CD4-positive, alpha-beta T cell treated with Interleukin-17A for 4 hours (primary cell): ENCODE measurements around the gene POLR1G.
"Not testable (repeated sequence)": the region's sequence is repeated elsewhere in the genome, so short reads cannot be mapped to it uniquely, and the experiment has no call there.

ENCODE experiments used
- DNase-seq: peaks from one replicate; pipeline ENCODE4 v3.0.0-alpha.2; 2020; ENCODE audit warnings: mixed read lengths

POLR1G gene

GRCh38 chr19:45401815-45402214 lies 4.6 kb upstream of the POLR1G start:
- DNase-seq = no peak

DNA sequence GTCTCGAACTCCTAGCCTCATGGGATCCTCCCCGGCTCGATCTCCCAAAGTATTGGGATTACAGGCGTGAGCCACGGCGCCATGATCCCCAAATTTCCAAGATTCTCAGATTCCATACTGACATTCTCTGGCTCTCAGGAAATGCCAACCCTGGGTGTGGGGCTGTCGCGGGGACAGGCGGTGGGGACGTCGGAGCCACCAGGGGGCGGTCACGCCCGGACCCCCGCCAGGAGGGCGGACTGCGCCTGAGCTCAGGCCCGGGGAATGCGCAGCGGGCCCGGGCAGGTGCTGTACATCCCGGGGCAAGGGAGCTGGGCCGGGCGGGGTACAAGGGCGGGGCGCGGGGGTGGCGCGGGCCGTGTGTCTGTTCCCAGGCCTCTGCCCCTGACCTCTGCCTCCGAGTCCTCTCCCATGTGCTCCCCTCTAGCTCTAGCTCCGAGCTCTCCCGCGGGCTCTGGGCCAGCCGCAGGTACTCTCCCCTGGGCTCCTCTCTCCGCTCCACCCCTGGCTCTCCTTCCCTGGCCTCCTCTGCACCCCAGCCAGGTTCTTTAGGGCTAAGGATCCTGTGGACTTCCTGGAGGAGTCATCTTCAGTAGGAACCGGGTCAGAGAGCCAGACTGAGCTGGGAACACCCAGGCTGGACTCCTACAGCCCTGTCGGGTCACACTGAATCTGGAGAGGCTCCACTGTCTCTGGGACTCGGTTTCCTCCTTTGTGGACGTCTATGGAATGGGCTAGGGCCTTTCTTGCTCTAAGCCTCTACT lies 4.0 kb upstream of the POLR1G start:
- peak; percentile 57 for DNase-seq

DNA sequence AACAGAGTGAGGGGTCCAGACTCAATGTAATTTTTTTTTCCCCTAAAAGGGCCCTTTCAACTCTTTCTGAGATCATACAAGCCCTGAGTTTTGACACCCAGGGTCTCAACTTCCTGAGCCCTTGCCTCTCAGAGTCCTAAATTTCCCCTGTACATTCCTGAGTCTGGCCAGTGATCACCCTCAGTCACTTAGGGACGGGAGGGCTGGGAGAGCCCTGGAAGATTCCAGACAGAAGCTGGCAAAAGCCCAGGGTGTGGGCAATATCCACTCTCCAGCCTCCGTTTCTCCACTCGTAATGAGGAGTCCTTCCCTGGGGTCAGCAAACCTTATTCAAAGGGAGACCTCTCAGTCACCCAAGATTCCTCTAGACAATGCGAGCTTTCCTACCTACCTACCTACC lies 3.2 kb upstream of the POLR1G start:
- no peak for DNase-seq

DNA sequence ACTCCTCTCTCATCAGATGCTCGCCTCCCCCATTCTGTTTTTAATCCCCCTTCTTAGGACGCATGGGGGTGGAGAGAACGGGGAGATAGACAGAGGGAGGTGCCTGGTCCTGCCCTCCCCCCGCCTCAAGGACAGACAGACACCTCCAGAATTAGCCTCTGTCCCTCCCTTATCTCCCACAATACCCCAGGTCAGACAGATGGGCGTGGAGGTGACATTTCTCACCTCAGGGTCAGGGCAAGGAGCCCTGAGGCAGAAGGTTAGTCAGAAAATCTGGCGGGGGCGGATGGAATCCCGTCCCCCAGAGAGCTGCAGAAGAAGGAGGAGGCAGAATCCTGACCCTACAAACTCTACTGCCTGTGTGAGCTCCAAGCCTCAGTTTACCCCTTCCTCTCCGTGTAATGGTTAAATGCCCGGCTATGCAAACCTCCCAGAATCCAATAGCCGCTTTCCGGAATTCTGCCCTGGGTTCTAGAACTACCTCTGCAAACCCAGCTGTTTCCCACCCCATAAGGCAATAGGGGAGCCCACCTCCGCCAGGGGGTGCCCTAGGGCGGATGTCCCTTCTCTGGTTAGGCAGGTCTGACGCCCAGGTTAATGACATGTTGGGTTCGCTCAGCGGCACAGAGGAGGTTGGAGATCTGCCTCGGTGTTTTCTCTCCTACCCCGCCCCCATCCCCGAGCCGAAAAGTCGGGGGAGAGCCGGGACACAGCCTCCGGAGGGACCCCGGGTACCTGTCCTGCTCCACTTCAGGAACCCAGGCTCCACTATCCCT lies 2.5 kb upstream of the POLR1G start:
- DNase-seq = peak; percentile 66

- peak; percentile 72 for DNase-seq
Measured at GRCh38 chr19:45404557-45405434, 1.6 kb upstream of the POLR1G start, which contains the start of gene PPP1R13L. Gene PPP1R13L (minus strand): TSS chr19:45405069. CDS start chr19:45398318, 6,751 bp downstream.

GRCh38 chr19:45405435-45406225 lies 814 bp upstream of the POLR1G start:
- DNase-seq = peak; percentile 86

GRCh38 chr19:45407091-45407375 lies 589 bp downstream of the POLR1G start:
- DNase-seq = no peak

DNA sequence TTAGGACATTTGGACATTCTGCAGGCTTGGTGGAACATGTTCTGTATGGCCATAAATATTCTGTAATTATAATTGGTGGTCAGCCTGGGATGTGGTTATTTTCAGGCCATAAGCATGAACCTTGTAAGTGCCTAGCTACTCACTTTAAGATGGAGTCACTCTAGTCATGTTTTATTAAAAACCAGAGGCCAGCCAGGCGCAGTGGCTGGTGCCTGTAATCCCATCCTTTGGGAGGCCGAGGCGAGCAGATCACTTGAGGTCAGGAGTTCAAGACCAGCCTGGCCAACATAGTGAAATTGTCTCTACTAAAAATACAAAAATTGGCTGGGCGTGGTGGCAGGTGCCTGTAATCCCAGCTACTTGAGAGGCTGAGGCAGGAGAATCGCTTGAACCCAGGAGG lies 1.1 kb downstream of the POLR1G start:
- DNase-seq = not testable (repeated sequence)

DNA sequence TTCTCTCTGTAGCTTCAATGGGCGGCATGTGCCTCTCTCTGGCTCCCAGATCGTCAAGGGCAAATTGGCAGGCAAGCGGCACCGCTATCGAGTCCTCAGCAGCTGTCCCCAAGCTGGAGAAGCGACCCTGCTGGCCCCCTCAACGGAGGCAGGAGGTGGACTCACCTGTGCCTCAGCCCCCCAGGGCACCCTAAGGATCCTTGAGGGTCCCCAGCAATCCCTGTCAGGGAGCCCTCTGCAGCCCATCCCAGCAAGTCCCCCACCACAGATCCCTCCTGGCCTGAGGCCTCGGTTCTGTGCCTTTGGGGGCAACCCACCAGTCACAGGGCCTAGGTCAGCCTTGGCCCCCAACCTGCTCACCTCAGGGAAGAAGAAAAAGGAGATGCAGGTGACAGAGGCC lies 1.7 kb downstream of the POLR1G start:
- no peak for DNase-seq

DNA sequence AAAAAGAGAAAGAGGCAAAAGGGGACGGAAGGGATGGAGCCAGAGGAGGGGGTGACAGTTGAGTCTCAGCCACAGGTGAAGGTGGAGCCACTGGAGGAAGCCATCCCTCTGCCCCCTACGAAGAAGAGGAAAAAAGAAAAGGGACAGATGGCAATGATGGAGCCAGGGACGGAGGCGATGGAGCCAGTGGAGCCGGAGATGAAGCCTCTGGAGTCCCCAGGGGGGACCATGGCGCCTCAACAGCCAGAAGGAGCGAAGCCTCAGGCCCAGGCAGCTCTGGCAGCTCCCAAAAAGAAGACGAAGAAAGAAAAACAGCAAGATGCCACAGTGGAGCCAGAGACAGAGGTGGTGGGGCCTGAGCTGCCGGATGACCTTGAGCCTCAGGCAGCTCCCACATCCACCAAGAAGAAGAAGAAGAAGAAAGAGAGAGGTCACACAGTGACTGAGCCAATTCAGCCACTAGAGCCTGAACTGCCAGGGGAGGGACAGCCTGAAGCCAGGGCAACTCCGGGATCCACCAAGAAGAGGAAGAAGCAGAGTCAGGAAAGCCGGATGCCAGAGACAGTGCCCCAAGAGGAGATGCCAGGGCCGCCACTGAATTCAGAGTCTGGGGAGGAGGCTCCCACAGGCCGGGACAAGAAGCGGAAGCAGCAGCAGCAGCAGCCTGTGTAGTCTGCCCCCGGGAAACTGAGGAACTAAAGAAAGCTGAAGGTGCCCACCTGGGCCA lies 2.5 kb downstream of the POLR1G start:
- DNase-seq = no peak

- DNase-seq = no peak
Measured at GRCh38 chr19:45409557-45409920, 3.1 kb downstream of the POLR1G start.

- DNase-seq = not testable (repeated sequence)
Measured at GRCh38 chr19:45410330-45410729, 3.9 kb downstream of the POLR1G start.

DNA sequence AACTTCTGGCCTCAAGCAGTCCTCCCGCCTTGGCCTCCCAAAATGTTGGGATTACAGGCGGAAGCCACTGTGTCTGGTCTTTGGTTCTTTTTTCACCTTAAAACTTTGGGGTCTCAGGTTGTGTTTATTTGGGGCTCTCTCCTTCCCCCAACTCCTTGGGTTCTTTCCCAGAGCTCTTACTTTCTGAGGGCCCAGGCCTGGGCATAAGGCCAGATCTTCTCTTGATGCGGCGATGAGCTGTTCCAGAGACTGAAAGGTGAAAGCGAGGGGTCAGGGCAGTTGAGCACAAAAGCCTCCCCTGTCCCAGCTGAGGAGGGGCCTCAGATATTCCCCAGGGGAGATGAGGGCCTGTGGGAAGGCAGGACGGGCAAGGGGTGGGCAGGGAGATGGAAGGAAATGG lies 7.1 kb downstream of the POLR1G start:
- no peak for DNase-seq

GRCh38 chr19:45414468-45414867 lies 8.0 kb downstream of the POLR1G start:
- DNase-seq = no peak

GRCh38 chr19:45417151-45417550 lies 10.7 kb downstream of the POLR1G start:
- DNase-seq = no peak

DNA sequence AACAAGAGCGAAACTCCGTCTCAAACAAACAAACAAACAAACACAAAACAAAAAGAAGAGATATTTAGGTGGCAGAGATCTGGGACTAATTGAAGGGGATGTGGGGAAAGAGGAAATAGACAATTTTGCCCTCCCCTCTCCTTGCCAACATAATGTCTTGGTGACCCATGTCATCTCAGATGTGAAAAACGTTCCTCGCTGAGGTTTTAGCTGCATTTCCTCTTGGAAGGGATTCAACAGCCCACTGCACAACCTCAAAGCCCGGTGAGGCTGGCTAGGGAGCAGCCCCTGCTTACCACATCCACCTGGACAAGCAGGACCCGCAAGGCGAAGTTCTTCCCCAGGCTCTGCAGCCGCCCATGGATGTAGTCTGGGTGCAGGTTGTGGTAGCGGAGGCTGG lies 12.4 kb downstream of the POLR1G start:
- DNase-seq = no peak

DNA sequence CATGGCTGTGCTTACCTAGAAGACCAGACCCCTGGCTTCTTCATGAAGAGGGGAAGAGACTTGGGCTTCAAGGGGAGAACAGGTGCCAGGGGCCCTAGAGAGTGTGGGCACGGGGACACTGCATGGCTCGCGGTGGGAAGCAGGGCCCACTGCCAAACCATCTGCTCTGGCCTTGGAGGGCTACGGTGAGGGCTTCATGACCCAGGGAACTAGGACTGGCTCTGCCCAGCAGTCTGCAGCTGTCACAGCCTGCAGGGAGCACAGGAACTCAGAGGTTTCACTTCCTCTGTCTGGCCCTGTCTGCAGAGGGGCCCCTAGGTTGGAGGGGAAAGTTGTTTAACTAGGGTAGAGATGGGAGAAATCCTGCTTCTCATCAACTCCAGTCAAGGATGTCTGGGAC lies 13.0 kb downstream of the POLR1G start:
- peak; percentile 25 for DNase-seq

- no peak for DNase-seq
Measured at GRCh38 chr19:45419895-45420294, 13.5 kb downstream of the POLR1G start.

- no peak for DNase-seq
Measured at GRCh38 chr19:45420356-45420755, 13.9 kb downstream of the POLR1G start.

DNA sequence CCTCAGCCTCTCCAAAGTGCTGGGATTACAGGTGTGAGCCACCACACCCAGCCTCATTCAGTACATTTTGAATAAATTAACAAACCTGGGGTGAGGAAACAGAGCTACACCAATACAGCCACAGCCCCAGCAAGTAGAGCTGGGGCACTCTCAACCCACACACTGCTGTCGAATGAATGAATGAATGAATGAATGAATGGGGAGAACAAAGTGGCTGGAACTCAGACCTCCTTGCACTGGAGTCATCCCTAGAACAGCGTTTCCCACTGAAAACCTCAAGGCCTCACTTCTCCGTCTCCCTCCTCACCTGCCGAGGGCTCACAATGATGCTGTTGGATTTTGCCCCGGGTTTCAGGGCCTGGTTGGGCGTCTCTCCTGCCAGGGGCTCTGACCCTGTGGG lies 14.4 kb downstream of the POLR1G start:
- no peak for DNase-seq

- DNase-seq = no peak
Measured at GRCh38 chr19:45421947-45422498, 15.6 kb downstream of the POLR1G start.
